Brain microvascular endothelial cell (primary cell): ENCODE results near the gene OR5B21.

Source experiments
- DNase-seq: peaks from one replicate; pipeline ENCODE4 v3.0.0-alpha.2; 2020
- H3K27ac ChIP-seq: fragments of 250-450 bp; sonication (Bioruptor Pico); 2 replicates; pipeline ENCODE4 v1.5.1; 2020; ENCODE audit warnings: mild to moderate bottlenecking, moderate library complexity
- H3K27me3 ChIP-seq: fragments of 250-450 bp; sonication (Bioruptor Pico); replicated peaks from 2 replicates; pipeline ENCODE4 v1.5.1; 2020; ENCODE audit warnings: mild to moderate bottlenecking
- H3K36me3 ChIP-seq: fragments of 250-450 bp; sonication (Bioruptor Pico); replicated peaks from 2 replicates; pipeline ENCODE4 v1.5.1; 2020; ENCODE audit warnings: mild to moderate bottlenecking
- H3K4me3 ChIP-seq: 2 replicates; pipeline ENCODE4 v1.5.1; 2011; ENCODE audit warnings: low read depth, mild to moderate bottlenecking, control low read depth, low read length, moderate library complexity
- in situ Hi-C: cut with HindIII; loops from 2 replicates; pipeline ENCODE4 v1.10.0; 2017; ENCODE audit warnings: low sequenced_read_pairs, low pct_ligation_motif_present
- TF ChIP-seq, protein P1 (sequence below): IDR thresholded peaks from 2 replicates; pipeline ENCODE4 v1.5.1; 2011; ENCODE audit warnings: low read depth, mild to moderate bottlenecking, moderate library complexity, low read length, control low read depth, inconsistent platforms; ENCODE audit errors: missing control alignments

Gene OR5B21

DNA sequence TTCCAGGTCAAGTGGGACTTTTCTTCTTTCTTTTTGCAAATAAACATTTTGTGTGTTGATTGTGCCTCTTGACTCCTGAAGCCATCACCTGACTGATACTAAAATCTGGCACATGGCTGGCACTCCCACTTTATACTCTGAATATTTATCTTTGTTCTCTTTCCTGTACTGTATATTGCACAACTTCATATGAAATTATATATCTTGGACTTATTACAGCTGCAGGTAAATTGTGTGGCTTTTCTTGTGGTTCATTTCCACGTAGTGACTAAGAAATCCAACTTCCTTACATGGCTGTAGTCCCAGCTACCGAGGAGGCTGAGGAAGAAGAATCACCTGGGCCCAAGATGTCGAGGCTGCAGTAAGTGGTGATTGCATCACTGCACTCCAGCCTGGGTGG, 42.2 kb downstream of the OR5B21 start:
- Histone ChIP-seq H3K27ac (no peak overlapping the region), H3K27me3 (no peaks in the 10 kb centered on the region), H3K4me3 (no peak overlapping the region), H3K36me3 (no peaks in the 10 kb centered on the region)
- TF ChIP-seq, protein P1, sequence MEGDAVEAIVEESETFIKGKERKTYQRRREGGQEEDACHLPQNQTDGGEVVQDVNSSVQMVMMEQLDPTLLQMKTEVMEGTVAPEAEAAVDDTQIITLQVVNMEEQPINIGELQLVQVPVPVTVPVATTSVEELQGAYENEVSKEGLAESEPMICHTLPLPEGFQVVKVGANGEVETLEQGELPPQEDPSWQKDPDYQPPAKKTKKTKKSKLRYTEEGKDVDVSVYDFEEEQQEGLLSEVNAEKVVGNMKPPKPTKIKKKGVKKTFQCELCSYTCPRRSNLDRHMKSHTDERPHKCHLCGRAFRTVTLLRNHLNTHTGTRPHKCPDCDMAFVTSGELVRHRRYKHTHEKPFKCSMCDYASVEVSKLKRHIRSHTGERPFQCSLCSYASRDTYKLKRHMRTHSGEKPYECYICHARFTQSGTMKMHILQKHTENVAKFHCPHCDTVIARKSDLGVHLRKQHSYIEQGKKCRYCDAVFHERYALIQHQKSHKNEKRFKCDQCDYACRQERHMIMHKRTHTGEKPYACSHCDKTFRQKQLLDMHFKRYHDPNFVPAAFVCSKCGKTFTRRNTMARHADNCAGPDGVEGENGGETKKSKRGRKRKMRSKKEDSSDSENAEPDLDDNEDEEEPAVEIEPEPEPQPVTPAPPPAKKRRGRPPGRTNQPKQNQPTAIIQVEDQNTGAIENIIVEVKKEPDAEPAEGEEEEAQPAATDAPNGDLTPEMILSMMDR = no peak
- in situ Hi-C loops = no loop called here
- no peak for DNase-seq
